ENCODE results near the gene MRPS35.
"Not testable (repeated sequence)": the region's sequence is repeated elsewhere in the genome, so short reads cannot be mapped to it uniquely, and the experiment has no call there.

Gene MRPS35

GRCh38 chr12:27709212-27709931, 1.3 kb upstream of the MRPS35 start:
- no peak for DNase-seq (ENCODE audit: low spot score)

GRCh38 chr12:27709932-27710591, 570 bp upstream of the MRPS35 start:
- DNase-seq (ENCODE audit: low spot score) = peak; percentile 31

GRCh38 chr12:27711317-27711682, 668 bp downstream of the MRPS35 start:
- DNase-seq (ENCODE audit: low spot score) = peak; percentile 5

GRCh38 chr12:27711967-27712366, 1.3 kb downstream of the MRPS35 start:
- DNase-seq (ENCODE audit: low spot score) = no peak

DNA sequence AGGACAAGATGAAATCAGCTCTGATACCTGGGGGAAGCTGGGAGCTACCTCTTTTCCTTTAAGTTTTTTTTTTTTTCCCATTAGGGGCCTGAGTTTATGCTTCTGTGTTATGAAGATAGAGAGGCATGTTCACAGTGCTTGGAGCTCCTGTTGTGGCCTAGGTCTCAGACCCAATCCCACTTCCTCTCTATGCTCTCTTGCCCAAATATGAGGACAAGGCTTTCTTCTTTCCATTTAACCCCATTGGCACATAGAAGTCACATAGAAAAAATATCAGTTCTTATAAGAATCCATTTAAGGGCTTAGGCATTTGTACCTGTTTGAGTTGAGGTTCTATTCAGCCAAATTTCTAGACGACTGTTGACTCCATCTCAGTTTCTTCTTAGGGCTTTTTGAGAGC, 12.6 kb downstream of the MRPS35 start:
- no peak for DNase-seq (ENCODE audit: low spot score)

DNA sequence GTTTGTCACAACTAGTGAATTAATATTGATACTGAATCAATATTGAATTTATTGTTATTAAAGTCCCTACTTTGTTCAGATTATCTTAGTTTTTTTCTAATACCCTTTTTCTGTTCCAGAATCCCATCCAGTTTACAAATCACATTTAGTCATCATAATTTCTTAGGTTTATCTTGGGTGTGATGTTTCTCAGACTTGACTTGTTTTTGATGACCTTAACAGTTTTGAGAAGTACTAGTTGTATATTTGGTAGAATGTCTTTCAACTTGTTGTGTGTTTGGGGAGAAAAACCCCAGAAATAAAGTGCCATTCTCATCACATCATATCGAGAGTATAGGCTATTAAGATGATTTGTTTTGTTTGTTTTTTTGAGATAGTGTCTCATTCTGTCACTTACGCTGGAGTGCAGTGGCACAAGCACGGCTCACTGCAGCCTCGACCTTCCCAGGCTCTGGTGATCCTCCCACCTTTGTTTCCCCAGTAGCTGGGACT, 19.5 kb downstream of the MRPS35 start:
- DNase-seq (ENCODE audit: low spot score) = no peak

DNA sequence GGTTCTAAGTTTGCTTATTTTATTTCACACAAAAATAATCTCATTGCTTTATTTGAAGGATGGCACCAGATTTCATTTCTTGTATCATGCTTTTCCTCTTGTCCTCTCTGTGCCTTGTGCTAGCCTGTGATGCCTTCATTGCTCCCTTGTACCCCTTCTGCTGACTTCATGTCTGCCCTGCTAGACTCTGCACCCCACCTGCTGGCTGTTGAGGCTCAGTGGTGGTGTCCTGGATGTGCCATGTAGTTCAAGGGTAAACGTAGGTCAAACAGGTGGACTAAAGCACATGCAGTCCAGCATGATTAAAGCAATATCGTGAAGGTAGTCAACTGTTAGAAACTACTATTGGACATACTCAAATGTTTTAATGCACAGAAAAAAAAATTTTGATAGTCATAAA, 21.6 kb downstream of the MRPS35 start:
- no peak for DNase-seq (ENCODE audit: low spot score)

- peak; percentile 52 for DNase-seq (ENCODE audit: low spot score)
Measured at GRCh38 chr12:27733052-27733656, 22.5 kb downstream of the MRPS35 start.

DNA sequence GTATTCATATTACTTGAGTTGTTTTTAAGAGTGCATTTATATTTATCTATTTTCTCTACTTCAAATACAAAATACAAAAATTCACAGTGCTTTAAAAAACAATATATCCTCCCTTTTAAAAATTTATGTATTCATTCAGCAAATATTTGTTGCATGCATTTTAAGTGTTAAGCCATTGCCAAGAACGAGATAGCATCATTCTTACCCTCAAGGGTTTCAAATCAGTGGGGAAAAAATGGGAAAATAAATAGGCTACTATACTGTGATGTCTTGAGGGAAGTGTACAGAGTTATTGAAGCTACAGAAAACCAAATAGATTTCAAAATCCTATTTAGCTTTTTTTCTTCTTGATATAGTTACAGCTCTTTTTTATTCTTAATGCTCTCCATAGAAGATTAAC, 23.2 kb downstream of the MRPS35 start:
- DNase-seq (ENCODE audit: low spot score) = no peak

DNA sequence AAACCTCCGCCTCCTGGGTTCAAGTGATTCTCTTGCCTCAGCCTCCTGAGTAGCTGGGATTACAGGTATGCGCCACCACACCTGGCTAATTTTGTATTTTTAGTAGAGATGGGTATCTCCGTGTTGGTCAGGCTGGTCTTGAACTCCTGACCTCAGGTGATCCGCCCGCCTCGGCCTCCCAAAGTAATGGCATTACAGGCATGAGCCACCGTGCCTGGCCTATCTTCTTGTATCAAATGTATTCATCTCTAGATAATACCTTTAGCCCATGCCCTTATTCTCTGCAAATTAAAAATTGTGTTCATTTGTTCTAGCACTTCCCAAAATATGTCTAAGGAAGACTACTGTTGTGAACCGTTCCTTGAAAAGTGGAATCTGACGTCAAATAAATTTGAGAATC, 23.7 kb downstream of the MRPS35 start:
- DNase-seq (ENCODE audit: low spot score) = not testable (repeated sequence)

DNA sequence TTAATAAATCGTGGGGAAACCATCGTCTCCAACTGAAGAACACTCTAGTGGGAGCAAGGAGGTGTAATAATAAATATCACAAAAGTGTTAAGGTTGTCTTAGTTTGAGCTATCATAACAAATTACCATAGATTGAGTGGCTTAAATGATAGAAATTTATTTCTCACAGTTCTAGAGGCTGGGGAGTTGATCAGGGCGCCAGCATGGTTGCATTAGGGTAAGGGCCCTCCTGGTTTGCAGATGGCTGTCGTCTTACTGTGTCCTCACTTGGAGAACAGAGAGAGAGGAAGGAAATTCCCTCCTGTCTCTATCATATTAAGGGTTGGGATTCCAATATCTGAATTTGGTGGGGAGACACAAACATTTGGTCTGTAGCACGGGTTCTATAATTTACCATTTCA, 33.0 kb downstream of the MRPS35 start:
- no peak for DNase-seq (ENCODE audit: low spot score)

- DNase-seq (ENCODE audit: low spot score) = not testable (repeated sequence)
Measured at GRCh38 chr12:27745734-27746133, 35.1 kb downstream of the MRPS35 start.

- no peak for DNase-seq (ENCODE audit: low spot score)
Measured at GRCh38 chr12:27747111-27747820, 36.6 kb downstream of the MRPS35 start.

GRCh38 chr12:27751386-27752047, 40.9 kb downstream of the MRPS35 start:
- no peak for DNase-seq (ENCODE audit: low spot score)

- DNase-seq (ENCODE audit: low spot score) = no peak
Measured at GRCh38 chr12:27754795-27755194, 44.2 kb downstream of the MRPS35 start.

DNA sequence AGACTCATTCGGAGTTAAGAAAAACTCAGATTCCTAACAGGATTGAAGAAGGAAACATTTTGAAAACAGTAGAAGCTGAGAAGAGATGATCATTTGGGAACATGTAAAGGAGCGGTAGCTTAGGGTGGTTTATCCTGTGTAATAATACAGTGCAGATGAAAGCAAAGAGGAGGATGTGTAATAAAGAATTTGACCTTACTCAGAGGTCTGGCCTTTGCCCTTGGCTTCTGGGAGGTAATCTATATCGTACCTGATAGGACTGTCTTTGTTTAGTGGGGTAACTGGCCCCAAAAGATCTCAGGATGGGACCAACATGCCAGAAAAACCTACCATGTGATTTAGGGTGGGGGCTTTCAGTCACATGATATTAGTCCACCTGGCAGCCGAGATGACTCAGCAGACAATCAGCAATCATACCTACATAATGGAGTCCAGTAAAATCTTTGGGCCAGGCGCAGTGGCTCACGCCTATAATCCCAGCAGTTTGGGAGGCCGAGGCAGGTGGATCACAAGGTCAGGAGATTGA, 46.1 kb downstream of the MRPS35 start:
- DNase-seq (ENCODE audit: low spot score) = no peak

DNA sequence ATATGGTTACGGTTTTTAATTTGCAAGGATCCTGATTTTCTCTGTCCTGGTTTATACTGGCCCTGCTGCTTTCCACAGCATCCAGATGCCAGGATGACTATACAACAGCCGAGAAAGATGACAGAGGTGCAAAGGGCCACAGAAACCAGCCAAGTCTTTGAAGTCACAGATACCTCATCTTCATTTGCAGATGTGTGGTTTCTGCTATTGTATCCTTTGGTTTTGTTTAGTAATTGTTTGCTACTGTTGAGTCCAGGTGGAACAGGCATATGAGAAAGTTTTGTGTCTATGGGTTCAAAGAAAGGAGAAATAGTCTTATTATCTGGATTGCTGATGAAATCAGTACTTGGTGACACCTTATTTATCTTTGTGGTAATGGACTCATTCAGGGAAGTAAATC, 52.1 kb downstream of the MRPS35 start:
- no peak for DNase-seq (ENCODE audit: low spot score)

DNA sequence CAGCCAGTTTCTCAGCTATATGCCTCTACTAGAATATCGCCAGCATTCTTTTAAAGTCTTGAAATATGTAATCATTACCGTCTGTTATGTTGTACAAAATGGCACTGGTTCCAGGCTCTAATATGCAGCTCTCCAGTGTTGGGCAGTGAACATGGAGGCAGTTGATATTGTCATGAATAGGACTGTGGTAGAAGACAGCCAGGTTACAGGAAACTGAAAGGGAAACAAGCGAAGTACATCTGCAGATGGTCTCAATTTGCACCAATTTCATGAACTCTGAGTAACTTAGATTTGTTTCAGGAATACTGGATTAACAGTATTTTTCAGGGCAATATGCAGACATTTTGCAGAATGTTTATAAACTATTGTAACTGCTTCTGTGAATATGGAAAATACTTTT, 56.0 kb downstream of the MRPS35 start:
- DNase-seq (ENCODE audit: low spot score) = no peak

- DNase-seq (ENCODE audit: low spot score) = no peak
Measured at GRCh38 chr12:27769142-27769673, 58.6 kb downstream of the MRPS35 start.

GRCh38 chr12:27771481-27772327, 61.1 kb downstream of the MRPS35 start:
- DNase-seq (ENCODE audit: low spot score) = no peak

Measured in CD4-positive, alpha-beta T cell treated with Interleukin-2 at 100 ng/mL for 4 hours (primary cell).